ENCODE data around the gene ETV5. TPM values are rescaled to one million over a fixed set of nuclear protein-coding genes. Genes with fewer than 3 reads are reported as not detected.

The ETV5 gene
- total and polyA plus RNA-seq, 2 of the 4 experiments (the other 2 are of a cell fraction): 15.7 to 20.1 TPM

DNA sequence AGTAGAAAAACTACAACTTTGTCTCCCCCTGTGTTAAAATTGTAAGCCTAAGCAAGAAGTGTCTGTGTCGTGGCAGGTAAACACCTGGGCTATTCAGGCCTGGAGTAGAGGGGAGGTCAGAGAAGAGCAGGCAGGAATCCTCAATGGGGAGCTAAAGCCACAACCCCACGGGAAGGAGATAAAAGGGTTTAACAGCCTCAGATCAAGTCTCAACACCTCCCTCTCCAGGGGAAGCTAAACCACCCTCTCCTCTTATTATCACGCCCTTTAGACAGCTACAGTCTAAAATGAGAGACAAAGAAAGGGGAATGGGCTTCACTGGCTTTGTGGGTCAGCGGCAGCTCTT lies 11.6 kb downstream of the ETV5 start:
- no peak overlapping the region for H3K56ac ChIP-seq (ENCODE audit: extremely low read depth, insufficient read depth, low read length)
- no peak overlapping the region for H3K23ac ChIP-seq (ENCODE audit: low read depth, low read length)
- no peak overlapping the region for H2AK5ac ChIP-seq (ENCODE audit: low read depth, low read length)
- no peak overlapping the region for H2AFZ ChIP-seq (replicated peaks; ENCODE audit: low read length, poor library complexity)
- intact Hi-C loops (cut with micrococcal nuclease): no loop called here
- ChIA-PET POLR2A (ENCODE audit: unreplicated experiment) (no interaction called here), CTCF (no interaction called here)
- peaks cover 4% of the 10 kb centered on the region for H3K36me3 ChIP-seq (ENCODE audit: control insufficient read depth, insufficient read depth, low read length)
- H3K9me1 ChIP-seq (ENCODE audit: insufficient read depth, low read length): peaks cover 4% of the 10 kb centered on the region; the same call in 1 of the 2 replicates
- peaks cover 16% of the 10 kb centered on the region for H3K4me1 ChIP-seq (ENCODE audit: control insufficient read depth, insufficient read depth, low read length)
- no peak overlapping the region for H4K5ac ChIP-seq (ENCODE audit: low read depth, low read length)
- ATAC-seq (ENCODE audit: low read depth) (no peak), DNase-seq (no peak)
- H2BK120ac ChIP-seq (ENCODE audit: low read depth, low read length): no peak overlapping the region
- no peak overlapping the region for H3K9ac ChIP-seq (ENCODE audit: low read depth, low read length)
- no CpG with 5 or more reads among the region's 4 CpGs for WGBS, 2 experiments (ENCODE audit: extremely low coverage in 2 of 2, insufficient read length in 1 of 2)
- no peak overlapping the region for H2BK20ac ChIP-seq (ENCODE audit: low read depth, low read length)
- no peaks in the 10 kb centered on the region for H3K27me3 ChIP-seq (ENCODE audit: control insufficient read depth, insufficient read depth, low read length)
- peaks cover 19 to 38% of the 10 kb centered on the region in 2 experiments; a peak in 3 of 4 replicates for H3K79me1 ChIP-seq (ENCODE audit: low read depth in 1 of 2, low read length in 2 of 2)
- no peak overlapping the region for H3K18ac ChIP-seq (ENCODE audit: low read depth, low read length)
- no peak overlapping the region for H3K4me3 ChIP-seq (ENCODE audit: insufficient read depth, low read depth, low read length)
- H2AK9ac ChIP-seq (replicated peaks; ENCODE audit: low read depth, low read length, poor library complexity): no peak overlapping the region
- no peak overlapping the region for H3K27ac ChIP-seq (ENCODE audit: insufficient read depth, low read length)
- H2BK15ac ChIP-seq (ENCODE audit: low read depth, low read length): no peak overlapping the region
- dilution Hi-C loops (cut with HindIII; ENCODE audit: low sequenced_read_pairs, unreplicated experiment): no loop called here
- in situ Hi-C loops (cut with MboI; ENCODE audit: low sequenced_read_pairs): no loop called here
- no peak overlapping the region for H3K14ac ChIP-seq (replicated peaks; ENCODE audit: low read depth, low read length)
- no peak overlapping the region for H2BK5ac ChIP-seq (ENCODE audit: low read depth, low read length, poor library complexity, severe bottlenecking)
- peaks cover 4% of the 10 kb centered on the region; the same call in 1 of the 2 replicates for H4K20me1 ChIP-seq (ENCODE audit: insufficient read depth, low read length)
- H3K9me3 ChIP-seq (ENCODE audit: control insufficient read depth, insufficient read depth, low read length): no peaks in the 10 kb centered on the region
- TF ChIP-seq RFX5 (IDR thresholded peaks at IDR 0.05; ENCODE audit: low read depth, low read length) (no peak), MXI1 (IDR thresholded peaks at IDR 0.05; ENCODE audit: borderline replicate concordance, low read depth, low read length) (no peak), FOS (IDR thresholded peaks at IDR 0.05; ENCODE audit: low read depth, low read length) (no peak), CHD1 (IDR thresholded peaks at IDR 0.05; ENCODE audit: low read depth, low read length) (no peak), MAFK (IDR thresholded peaks at IDR 0.05; ENCODE audit: low read depth, low read length) (no peak)
- TF ChIP-seq, protein P1, sequence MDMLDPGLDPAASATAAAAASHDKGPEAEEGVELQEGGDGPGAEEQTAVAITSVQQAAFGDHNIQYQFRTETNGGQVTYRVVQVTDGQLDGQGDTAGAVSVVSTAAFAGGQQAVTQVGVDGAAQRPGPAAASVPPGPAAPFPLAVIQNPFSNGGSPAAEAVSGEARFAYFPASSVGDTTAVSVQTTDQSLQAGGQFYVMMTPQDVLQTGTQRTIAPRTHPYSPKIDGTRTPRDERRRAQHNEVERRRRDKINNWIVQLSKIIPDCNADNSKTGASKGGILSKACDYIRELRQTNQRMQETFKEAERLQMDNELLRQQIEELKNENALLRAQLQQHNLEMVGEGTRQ (IDR thresholded peaks at IDR 0.05; ENCODE audit: low read depth, low read length): no peak
- TF ChIP-seq, protein P2, sequence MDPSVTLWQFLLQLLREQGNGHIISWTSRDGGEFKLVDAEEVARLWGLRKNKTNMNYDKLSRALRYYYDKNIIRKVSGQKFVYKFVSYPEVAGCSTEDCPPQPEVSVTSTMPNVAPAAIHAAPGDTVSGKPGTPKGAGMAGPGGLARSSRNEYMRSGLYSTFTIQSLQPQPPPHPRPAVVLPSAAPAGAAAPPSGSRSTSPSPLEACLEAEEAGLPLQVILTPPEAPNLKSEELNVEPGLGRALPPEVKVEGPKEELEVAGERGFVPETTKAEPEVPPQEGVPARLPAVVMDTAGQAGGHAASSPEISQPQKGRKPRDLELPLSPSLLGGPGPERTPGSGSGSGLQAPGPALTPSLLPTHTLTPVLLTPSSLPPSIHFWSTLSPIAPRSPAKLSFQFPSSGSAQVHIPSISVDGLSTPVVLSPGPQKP (IDR thresholded peaks at IDR 0.05; ENCODE audit: borderline replicate concordance, low read depth, low read length): no peak
- H3K4ac ChIP-seq (ENCODE audit: low read depth, low read length): no peak overlapping the region
- H3K4me2 ChIP-seq (ENCODE audit: low read depth, low read length): peak overlapping the region; percentile 76; the same call in 1 of the 2 replicates
- no peak overlapping the region for H4K8ac ChIP-seq (ENCODE audit: low read depth in 2 of 2, low read length in 2 of 2)
- H4K91ac ChIP-seq (ENCODE audit: insufficient read depth, low read depth, low read length): no peak overlapping the region
- BruUV-seq (replicated peaks): no TSS peak

Data from IMR-90 (cell line).